ENCODE measurements around the gene MAEA. TPM values are rescaled to one million over a fixed set of nuclear protein-coding genes. Genes with fewer than 3 reads are reported as not detected.

MAEA gene
- total RNA-seq, 4 donors from 2014 or later: 47.2 to 62.1 (median 53.9) TPM

DNA sequence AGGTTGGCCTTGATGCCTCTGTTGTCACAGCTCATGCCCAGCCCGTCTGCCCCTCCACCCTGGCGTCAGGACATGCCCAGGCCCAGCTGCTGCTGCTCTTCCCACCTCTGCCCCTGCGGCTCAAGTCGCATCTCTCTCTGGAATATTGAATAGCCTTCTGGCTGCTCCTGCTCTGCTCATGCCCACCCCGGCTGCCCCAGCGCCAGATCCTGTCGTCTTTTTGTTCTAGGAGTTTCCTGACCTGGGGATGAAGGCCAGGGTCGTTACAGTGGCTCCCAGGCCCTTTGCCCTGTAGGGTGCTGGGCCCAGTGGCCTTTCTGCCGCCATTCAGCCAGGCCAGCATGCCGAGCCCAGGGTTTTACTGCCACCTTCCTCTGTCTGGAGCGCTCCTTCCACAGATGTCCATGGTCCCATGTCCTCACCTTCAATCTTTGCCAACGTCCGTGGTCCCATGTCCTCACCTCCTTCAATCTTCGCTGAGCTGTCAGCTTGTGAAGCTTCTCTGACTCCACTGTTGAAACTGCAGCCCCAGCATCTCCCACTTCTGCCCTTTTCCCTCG is 9.7 kb downstream of the MAEA start:
- Histone ChIP-seq H3K9me3 (no peaks in the 10 kb centered on the region), H3K27me3 (no peaks in the 10 kb centered on the region), H3K4me1 (peaks cover 0 to 41% (median 10%) of the 10 kb centered on the region in 3 donors), H3K27ac (no peak overlapping the region), H3K36me3 (peaks cover 0 to 52% of the 10 kb centered on the region in 2 donors), H3K4me3 (no peak overlapping the region)
- ATAC-seq: no peak
- TF ChIP-seq, protein P1, sequence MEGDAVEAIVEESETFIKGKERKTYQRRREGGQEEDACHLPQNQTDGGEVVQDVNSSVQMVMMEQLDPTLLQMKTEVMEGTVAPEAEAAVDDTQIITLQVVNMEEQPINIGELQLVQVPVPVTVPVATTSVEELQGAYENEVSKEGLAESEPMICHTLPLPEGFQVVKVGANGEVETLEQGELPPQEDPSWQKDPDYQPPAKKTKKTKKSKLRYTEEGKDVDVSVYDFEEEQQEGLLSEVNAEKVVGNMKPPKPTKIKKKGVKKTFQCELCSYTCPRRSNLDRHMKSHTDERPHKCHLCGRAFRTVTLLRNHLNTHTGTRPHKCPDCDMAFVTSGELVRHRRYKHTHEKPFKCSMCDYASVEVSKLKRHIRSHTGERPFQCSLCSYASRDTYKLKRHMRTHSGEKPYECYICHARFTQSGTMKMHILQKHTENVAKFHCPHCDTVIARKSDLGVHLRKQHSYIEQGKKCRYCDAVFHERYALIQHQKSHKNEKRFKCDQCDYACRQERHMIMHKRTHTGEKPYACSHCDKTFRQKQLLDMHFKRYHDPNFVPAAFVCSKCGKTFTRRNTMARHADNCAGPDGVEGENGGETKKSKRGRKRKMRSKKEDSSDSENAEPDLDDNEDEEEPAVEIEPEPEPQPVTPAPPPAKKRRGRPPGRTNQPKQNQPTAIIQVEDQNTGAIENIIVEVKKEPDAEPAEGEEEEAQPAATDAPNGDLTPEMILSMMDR (IDR thresholded peaks at IDR 0.05): no peak
- TF ChIP-seq EP300 (IDR thresholded peaks at IDR 0.05) (no peak), POLR2A (IDR thresholded peaks at IDR 0.05) (no peak), POLR2AphosphoS5 (IDR thresholded peaks at IDR 0.05) (no peak)
- 80 to 81% methylated on average over 8 to 9 of the region's 15 CpGs for WGBS, 2 donors (ENCODE audit: low coverage in 1 of 2)

DNA sequence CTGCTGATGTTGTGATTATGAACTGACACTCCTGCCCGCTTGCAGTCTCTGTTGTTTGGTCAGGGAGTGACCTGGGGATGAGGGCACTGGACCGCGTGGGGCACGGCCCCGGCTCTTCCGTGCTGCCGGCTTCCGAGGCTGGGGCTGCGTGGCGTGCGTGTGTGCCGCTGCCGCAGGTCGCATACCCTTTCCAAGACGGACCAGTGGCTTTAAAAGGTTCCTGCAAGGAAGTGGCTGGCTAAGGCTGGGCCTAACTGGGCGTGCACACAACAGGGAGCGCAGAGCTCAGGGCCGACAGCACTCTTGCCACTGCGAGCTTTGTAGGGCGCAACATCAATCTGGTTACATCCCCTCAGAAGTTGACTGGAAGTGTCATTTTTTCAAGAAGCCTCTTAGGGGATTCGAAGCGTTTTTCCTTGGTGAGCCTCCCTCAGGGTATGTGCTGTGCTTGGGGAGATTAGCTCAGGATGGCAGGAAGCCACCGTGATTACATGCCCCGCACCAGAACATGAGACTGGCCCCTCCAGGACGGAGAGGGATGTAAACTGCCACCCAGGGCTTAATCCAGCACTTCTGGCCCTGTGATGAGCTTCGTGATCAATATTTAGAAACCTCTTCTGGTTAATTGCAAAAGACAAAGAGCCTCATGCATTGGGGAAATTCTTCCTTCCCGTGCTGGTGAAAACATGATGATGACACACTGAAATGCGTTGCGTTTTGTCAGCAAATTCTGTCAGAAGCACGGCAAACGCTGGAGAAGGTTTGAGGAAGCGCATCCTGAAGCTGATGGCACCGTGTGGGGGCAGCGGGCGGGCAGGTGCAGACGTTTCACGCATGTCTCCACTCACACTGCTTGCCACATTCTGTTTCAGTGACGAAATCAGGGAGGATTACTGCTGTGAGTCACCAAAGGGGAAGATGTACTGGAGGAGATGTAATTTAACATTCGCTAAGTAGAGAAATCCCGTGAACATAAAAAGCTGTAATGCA is 11.1 kb downstream of the MAEA start:
- peaks cover 0 to 27% (median 0%) of the 10 kb centered on the region in 3 donors for H3K4me1 ChIP-seq
- ATAC-seq: peak; percentile 82
- H3K9me3 ChIP-seq: no peaks in the 10 kb centered on the region
- TF ChIP-seq EP300 (IDR thresholded peaks at IDR 0.05) (no peak), POLR2AphosphoS5 (IDR thresholded peaks at IDR 0.05) (peak; percentile 22)
- 71% methylated on average over 7 to 11 of the region's 40 CpGs for WGBS, 2 donors (ENCODE audit: low coverage in 1 of 2)
- H3K4me3 ChIP-seq: no peak overlapping the region
- H3K27me3 ChIP-seq: no peaks in the 10 kb centered on the region
- peak overlapping the region in 3 of 4 donors; percentile 7 to 17 (median 15) for H3K27ac ChIP-seq
- peaks cover 0 to 60% of the 10 kb centered on the region in 2 donors for H3K36me3 ChIP-seq

DNA sequence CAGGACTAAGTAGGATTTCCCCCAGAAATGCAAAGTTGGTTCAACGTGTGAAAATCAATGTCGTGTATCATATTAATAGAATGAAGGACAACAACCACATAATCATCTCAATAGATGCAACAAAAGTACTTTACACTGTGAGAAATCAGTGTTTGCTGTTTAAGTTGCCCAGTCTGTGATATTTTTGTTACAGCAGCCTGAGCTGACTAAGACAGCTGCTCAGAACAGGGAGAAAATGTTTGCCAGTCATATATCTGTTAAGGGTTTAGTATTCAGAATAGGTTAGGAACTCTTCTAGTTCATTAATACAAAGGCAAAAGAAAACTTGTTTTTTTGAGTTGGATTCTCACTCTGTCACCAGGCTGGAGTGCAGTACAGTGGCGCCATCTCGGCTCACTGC is 12.5 kb downstream of the MAEA start:
- H3K4me1 ChIP-seq: peaks cover 0 to 30% (median 0%) of the 10 kb centered on the region in 3 donors

DNA sequence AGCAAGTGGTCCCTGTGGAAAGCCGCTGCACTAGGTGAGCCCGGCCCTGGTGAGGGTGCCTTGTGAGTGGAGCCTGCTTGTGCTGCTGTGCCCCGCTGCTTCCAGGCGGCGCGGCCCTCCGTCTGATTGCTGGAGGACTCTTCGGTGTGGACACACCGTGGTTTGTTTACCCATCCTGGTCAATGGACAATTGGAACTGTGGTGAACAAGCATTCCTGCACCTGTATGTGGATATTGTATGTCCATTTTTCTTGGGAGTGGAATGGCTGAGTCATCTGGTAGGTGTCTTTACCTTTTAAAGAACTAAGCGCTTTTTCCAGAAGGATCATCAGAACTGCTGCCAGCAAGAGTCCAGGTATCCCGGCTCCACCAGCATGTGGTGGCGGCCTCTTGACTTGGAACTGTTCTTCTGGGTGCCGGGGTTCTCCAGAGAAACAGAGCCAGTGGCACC is 15.6 kb downstream of the MAEA start:
- Histone ChIP-seq H3K9me3 (no peaks in the 10 kb centered on the region), H3K27ac (no peak overlapping the region), H3K4me1 (peaks cover 1 to 48% (median 13%) of the 10 kb centered on the region in 3 donors), H3K4me3 (no peak overlapping the region), H3K36me3 (peaks cover 0 to 21% of the 10 kb centered on the region in 2 donors), H3K27me3 (no peaks in the 10 kb centered on the region)
- TF ChIP-seq POLR2A (IDR thresholded peaks at IDR 0.05): no peak
- TF ChIP-seq POLR2AphosphoS5 (IDR thresholded peaks at IDR 0.05): no peak
- TF ChIP-seq, protein P1 (IDR thresholded peaks at IDR 0.05): no peak
- no peak for TF ChIP-seq EP300 (IDR thresholded peaks at IDR 0.05)
- 96% methylated on average over 4 of the region's 13 CpGs; no CpG with 5 or more reads in 1 of the 2 donors for WGBS, 2 donors (ENCODE audit: low coverage in 1 of 2)
- no peak for ATAC-seq

More for the DNA sequence above, 12.5 kb downstream of the MAEA start:
- 48 to 98% methylated on average over 4 of the region's 4 CpGs for WGBS, 2 donors (ENCODE audit: low coverage in 1 of 2)
- H3K36me3 ChIP-seq: peaks cover 0 to 52% of the 10 kb centered on the region in 2 donors
- no peak overlapping the region for H3K4me3 ChIP-seq
- ATAC-seq: no peak
- no peaks in the 10 kb centered on the region for H3K9me3 ChIP-seq
- TF ChIP-seq, protein P1 (IDR thresholded peaks at IDR 0.05): no peak
- TF ChIP-seq POLR2AphosphoS5 (IDR thresholded peaks at IDR 0.05): no peak
- no peaks in the 10 kb centered on the region for H3K27me3 ChIP-seq
- H3K27ac ChIP-seq: no peak overlapping the region

- Histone ChIP-seq H3K27me3 (no peaks in the 10 kb centered on the region), H3K9me3 (no peaks in the 10 kb centered on the region), H3K27ac (no peak overlapping the region), H3K4me1 (peaks cover 4 to 51% (median 20%) of the 10 kb centered on the region in 3 donors), H3K4me3 (no peak overlapping the region), H3K36me3 (peaks cover 0 to 14% of the 10 kb centered on the region in 2 donors)
- TF ChIP-seq EP300 (IDR thresholded peaks at IDR 0.05): no peak
- TF ChIP-seq POLR2AphosphoS5 (IDR thresholded peaks at IDR 0.05): no peak
- TF ChIP-seq POLR2A (IDR thresholded peaks at IDR 0.05): no peak
- TF ChIP-seq, protein P1 (IDR thresholded peaks at IDR 0.05): no peak
- no peak for ATAC-seq
- 67 to 85% methylated on average over 7 to 10 of the region's 17 CpGs for WGBS, 2 donors (ENCODE audit: low coverage in 1 of 2)
Measured at GRCh38 chr4:1305781-1306455, 16.2 kb downstream of the MAEA start.
